Right lung (tissue), 5 donors: ENCODE measurements around the gene PTPN7. TPM values are rescaled to one million over a fixed set of nuclear protein-coding genes. Genes with fewer than 3 reads are reported as not detected.
"Not testable (repeated sequence)": the region's sequence is repeated elsewhere in the genome, so short reads cannot be mapped to it uniquely, and the experiment has no call there.

ENCODE experiments used
- DNase-seq, 2 donors: peaks; one replicate each; pipeline ENCODE4 v3.0.0-alpha.2; 2013
- polyA plus RNA-seq, 5 donors: library from polyadenylated mRNA; unstranded; fragments of 120-200 nt; gene quantifications; one replicate each; pipeline versions ENCODE4 v1.2.1 to v1.2.3, GENCODE V29; 2013; ENCODE audit warnings: inconsistent platforms in 1 of 5, low replicate concordance in 1 of 5; ENCODE audit not compliant: insufficient read length in 5 of 5, insufficient read depth in 1 of 5

PTPN7 gene
- polyA plus RNA-seq, 5 donors = 1.2 to 1.5 (median 1.4) TPM

- DNase-seq = no peak
Observed at GRCh38 chr1:202189918-202190715, 29.7 kb upstream of the PTPN7 start.

DNA sequence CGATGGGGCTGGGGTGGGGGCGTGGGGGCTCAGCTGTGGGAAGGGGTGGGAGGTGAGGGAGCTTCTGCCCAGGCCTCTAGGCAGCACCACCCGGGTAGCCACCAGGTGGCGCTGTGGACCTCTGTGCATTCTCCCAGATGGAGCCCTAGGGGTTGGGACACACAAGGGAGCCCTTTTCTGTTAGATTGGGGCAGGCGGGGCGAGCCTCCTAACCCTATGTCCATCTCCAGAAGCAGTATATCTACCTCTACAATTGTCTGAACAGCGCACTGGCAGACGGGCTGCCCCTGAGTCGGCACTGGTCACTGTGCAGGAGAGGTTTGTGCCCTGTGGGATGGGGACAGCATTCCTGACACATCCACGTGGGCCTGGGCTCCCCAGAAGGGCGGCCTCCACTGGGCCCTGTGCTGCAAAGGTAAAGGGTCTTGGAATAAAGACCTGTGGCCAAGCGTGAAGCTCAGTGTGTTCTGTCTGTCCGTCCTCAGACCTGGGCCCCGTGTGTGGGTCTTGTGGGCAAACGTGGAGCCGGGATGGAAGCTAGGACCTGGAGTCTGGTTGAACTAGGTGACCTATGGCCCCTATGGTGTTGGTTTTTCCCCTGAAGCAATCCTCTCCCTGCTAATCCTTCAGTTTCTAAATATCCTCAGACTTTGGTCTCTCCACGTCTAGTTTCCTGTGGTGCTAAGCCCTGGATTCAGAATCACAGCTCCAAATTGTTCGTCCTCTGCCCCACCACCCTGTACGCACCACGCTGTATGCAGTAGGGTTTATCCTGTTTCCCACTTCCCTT lies 28.8 kb upstream of the PTPN7 start:
- no peak for DNase-seq

- no peak for DNase-seq
Observed at GRCh38 chr1:202187697-202188407, 27.4 kb upstream of the PTPN7 start.

- no peak for DNase-seq
Observed at GRCh38 chr1:202187041-202187671, 26.8 kb upstream of the PTPN7 start.

DNA sequence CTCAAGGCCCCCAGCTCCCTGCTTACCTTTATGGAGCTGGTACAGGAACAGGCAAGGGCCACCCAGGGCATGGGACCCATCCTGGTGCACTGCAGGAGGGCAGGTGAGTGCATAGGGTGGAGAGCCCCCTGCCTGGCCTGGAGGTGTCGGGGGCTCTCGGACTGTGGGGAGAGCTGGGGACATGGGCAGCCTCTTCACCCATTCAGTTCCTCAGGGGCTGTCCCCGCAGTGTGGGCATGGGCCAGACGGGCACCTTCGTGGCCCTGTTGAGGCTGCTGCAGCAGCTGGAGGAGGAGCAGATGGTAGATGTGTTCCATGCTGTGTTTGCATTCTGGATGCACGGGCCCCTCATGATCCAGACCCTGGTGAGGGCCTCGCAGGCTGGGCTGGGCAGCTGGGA lies 25.9 kb upstream of the PTPN7 start:
- no peak for DNase-seq

GRCh38 chr1:202184750-202185460 lies 24.5 kb upstream of the PTPN7 start:
- peak; percentile 64 for DNase-seq

DNA sequence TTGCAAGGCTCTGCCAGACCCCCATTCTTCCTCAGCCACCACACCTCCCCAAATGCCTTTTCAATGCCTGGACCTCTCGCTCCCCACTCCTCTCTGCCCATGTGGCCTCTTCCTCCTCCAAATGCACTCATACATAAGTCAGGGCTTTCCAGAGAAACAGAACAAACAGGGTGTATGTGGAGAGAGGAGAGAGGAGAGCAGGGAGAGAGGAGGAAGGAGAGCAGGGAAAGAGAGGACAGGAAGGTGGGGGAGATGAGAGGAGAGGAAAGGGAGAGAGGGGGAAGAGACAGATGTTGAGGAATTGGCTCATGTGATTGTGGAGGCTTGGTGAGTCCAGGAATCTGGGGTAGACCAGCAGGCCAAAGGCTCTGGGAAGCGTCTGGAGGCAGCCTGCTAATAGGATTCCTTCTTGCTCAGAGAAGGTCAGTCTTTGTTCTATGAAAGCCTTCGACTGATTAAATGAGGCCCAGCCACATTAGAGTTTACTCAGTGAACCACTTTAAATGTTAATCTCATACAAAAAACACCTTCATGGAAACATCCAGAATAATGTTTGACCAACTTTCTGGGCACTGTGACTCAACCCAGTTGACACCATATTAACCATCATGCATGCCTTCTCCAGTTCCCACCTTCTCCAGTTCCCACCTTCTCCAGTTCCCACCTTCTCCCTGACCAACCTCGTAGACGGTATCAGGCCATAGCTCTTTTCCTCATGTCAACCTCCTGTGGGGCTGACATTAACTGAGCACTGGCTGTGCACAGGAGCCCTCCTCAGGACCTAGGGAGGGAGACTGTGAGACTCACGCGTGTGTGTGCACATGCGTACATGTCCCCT lies 21.9 kb upstream of the PTPN7 start:
- no peak for DNase-seq

DNA sequence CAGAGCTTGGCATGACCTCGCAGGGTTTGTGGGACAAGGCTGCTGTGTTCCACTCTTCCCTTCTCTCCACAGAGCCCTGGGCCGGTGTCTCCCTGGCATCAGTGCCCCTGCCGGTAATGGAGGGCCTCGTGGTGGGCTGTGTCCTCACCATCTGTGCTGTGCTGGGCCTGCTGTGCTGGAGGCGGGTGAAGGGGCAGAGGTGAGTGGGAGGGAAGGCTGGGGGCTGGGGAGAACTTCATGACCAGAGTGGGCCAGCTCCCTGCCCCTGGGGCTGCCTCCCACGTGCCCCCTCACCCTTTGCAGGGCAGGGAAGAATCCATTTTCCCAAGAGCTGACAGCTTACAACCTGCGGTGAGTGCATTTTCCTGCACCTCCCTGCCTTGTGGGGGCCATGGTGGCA lies 21.2 kb upstream of the PTPN7 start:
- DNase-seq = no peak

- DNase-seq = not testable (repeated sequence)
Observed at GRCh38 chr1:202180751-202181139, 20.3 kb upstream of the PTPN7 start.

DNA sequence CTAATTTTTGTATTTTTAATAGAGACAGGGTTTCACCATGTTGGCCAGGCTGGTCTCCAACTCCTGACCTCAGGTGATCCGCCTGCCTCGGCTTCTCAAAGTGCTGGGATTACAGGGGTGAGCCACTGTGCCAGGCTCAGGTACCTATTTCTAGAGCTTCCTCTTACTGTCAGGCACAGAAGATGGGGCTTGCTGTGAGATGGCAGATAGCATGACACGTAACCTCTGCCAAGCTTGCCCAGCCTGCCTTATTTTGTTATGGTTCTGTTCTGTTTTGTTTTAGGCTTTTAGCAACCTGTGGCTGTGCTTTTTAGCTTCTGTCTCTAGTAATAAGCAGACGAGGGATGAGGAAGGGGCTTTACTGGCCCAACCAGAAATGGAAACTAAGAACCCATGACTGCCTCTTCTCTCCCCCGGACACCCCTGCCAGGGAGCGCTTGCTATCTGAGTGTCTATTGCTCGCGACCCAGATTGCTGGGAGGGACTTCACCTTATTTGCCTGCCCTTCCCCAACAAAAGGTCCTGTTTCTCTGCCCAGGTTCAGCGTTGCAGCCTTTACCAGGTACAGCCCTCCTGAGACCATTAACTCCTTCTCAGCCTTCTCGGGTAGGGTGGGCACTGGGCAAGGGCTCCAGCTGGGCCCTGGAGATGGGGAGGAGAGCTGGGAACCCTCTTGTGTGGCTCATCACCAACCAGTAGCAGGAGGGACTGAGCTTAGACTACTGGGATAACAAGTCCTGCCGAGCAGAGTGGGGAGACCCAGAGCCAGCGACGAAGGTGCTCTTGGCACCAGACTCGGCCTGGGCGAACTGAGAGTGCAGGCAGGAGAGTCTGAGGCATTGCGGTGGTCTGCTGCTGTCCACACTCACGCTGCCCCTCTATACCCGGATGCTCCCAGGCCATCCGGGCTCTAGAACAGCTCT lies 19.7 kb upstream of the PTPN7 start:
- DNase-seq = no peak

DNA sequence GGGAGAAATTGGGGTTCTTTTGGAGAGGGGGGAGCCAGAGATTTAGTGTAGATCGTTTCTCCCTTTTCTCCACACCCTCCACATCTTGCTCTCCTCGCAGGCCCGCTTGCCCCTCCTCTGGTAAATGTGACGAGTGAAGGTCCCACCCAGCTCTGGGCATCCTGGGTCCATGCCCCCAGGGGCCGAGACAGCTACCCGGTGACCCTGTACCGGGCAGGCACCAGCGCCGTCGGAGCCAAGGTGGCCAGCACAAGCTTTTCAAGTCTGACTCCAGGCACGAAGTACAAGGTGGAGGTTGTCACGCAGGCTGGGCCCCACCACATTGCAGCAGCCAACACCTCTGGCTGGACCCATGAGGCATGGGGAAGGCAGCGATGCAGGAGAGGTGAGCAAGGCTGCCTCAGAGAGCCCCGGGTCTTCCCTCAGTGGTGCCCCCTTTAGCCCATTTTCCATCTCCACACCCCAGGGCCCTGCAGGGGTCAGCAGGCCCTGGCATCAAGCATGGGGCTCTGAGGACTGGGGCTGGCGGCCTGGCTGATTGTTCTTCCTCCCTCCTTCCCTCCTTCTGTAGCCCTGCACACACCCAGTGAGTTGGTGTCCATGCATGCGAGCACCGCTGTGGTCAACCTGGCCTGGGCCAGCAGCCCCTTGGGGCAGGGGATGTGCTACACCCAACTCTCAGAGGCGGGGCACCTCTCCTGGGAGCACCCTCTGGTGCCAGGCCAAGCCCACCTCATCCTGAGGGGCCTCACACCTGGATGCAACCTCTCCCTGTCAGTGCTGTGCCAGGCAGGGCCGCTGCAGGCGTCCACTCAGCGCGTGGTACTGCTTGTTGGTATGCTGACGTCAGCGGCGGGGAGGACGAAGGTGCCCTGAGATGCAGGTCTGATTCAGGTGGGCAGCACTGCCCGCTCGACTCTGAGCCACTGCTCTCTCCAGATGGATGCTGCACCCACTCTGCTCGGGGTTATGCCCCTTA lies 16.8 kb upstream of the PTPN7 start:
- no peak for DNase-seq

GRCh38 chr1:202173993-202174392 lies 13.6 kb upstream of the PTPN7 start:
- no peak for DNase-seq

- DNase-seq = no peak
Observed at GRCh38 chr1:202172015-202172355, 11.6 kb upstream of the PTPN7 start.

DNA sequence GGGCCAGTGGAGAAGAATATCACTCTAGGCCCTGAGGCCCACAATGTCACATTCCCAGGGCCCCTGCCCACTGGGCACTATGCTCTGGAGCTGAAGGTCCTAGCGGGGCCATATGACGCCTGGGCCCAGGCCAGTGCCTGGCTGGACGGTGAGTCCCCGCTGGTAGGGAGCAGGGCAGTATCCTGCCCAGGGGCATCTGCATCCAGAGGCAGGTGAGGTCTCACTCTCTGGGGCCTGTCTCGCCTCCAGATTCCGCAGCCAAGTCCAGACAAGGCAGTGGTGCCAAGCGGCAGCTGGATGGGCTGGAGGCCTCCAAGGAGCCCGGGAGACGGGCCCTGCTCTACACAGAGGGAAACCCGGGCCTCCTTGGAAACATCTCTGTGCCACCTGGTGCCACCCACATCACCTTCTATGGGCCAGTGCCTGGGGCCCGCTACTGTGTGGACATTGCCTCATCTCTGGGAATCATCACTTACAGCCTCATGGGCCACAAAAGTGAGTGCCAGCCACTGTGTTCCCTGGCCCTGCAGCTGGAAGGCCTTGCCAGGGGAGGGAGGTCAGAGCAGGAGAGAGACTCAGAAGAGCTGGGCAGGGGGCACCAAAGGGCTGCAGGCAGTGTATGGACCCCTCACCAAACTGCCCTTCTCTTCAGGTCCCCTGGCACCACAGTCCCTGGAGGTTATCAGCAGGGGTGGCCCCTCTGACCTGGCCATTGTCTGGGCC lies 11.1 kb upstream of the PTPN7 start:
- DNase-seq = no peak

- no peak for DNase-seq
Observed at GRCh38 chr1:202170726-202171125, 10.3 kb upstream of the PTPN7 start.

GRCh38 chr1:202168861-202169260 lies 8.5 kb upstream of the PTPN7 start:
- no peak for DNase-seq

DNA sequence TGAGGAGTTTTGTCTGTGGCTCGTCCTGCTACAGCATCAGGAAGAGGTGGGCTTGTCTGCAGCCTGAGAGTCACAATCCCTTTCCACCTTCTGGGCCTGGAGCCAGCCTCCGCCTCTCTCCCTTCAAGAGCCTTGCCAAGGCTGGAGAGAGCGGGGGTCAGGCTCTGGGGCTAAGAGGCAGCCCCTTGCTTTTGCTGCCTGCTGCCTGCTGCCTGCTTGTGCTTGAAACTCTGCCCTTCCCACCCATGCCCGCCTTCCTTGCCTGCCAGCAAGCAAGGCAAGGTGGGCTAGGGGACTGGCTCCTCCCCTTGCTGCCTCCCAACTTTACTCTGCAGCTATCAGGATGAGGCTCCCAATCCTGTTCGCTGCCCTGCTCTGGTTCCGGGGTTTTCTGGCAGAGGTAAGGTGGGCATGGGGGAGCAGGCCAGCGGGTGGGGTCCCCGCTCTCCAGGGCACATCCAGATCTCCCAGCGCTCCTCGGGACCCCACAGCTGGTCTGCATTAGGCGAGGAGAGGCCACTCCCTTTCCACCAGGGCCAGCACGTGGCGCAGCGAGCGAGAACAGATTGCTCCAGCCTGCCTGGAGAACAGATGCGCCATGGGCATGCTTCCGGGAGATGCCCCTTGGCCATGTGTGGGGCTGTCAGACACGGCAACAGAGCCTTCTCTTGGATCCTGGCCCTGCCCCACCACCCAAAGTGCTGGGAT lies 7.5 kb upstream of the PTPN7 start:
- peak; percentile 32 to 55 for DNase-seq
